Psoas muscle (tissue), 8 donors: ENCODE measurements around the gene ID4. TPM values are rescaled to one million over a fixed set of nuclear protein-coding genes. Genes with fewer than 3 reads are reported as not detected.

Source experiments
- ATAC-seq, 4 donors: fragments of 200-7000 bp; cut with Tn5 transposase; one replicate each; pipeline ENCODE4 v1.9.1; 2020; ENCODE audit warnings: moderate library complexity in 3 of 4, mild to moderate bottlenecking in 2 of 4
- DNase-seq, 2 donors: peaks; one replicate each; pipeline ENCODE4 v3.0.0-alpha.2; 2020
- H3K27ac ChIP-seq: fragments of 200-600 bp; one replicate; pipeline ENCODE4 v1.8.0; 2022
- H3K27me3 ChIP-seq, 3 donors: fragments of 200-600 bp in 1 of 3; one replicate each; pipeline versions ENCODE4 v1.6.1 to v1.8.0; 2013 to 2022; ENCODE audit warnings: low read length in 2 of 3, mild to moderate bottlenecking in 2 of 3, moderate library complexity in 1 of 3; ENCODE audit not compliant: insufficient read depth in 3 of 3
- H3K36me3 ChIP-seq, 2 donors: fragments of 200-600 bp in 1 of 2; one replicate each; pipeline versions ENCODE4 v1.6.1 to v1.8.0; 2013 to 2022; ENCODE audit warnings: low read depth in 1 of 2, mild to moderate bottlenecking in 1 of 2, moderate library complexity in 1 of 2; ENCODE audit not compliant: insufficient read depth in 1 of 2
- H3K4me1 ChIP-seq: fragments of 200-600 bp; one replicate; pipeline ENCODE4 v1.8.0; 2022
- H3K4me3 ChIP-seq: fragments of 200-600 bp; one replicate; pipeline ENCODE4 v1.8.0; 2022; ENCODE audit warnings: mild to moderate bottlenecking
- H3K9me3 ChIP-seq: fragments of 200-600 bp; one replicate; pipeline ENCODE4 v1.8.0; 2022
- CTCF ChIP-seq: fragments of 200-600 bp; IDR thresholded peaks from one replicate; pipeline ENCODE4 v1.8.0; 2022; ENCODE audit warnings: antibody characterized with exemption
- WGBS, 3 donors: extraction: QIAGEN DNeasy Blood & Tissue Kit; methylation state at CpG; one replicate each; pipeline versions ENCODE4 v1.1.6 to v1.1.7; 2013; 5-methylcytosine and 5-hydroxymethylcytosine counted together
- intact Hi-C, 2 donors: fragments of 100-400 bp; cut with DNase I; formaldehyde crosslinking; loops; one replicate each; pipeline versions ENCODE4 v1.11.0 to v1.14.2; 2022
- polyA plus RNA-seq, 3 donors: library from polyadenylated mRNA; stranded (reverse); fragments of 200-250 nt; gene quantifications; one replicate each; pipeline ENCODE4 v1.2.3, GENCODE V29; 2013
- total RNA-seq, 4 donors: library from RNA; stranded (reverse); fragmentation: NEBNext Ultra II Directional in 2 of 4; extraction: Animal tissue kit (Norgen Biotek cat#: 25700) in 2 of 4; gene quantifications; one replicate each; pipeline versions ENCODE4 v1.2.1 to v1.2.4, GENCODE V29; 2021 to 2023
- donor health status: healthy with polysubstance abuse.
- donor health status: DM: no; HTN: no; CAD: no; lungs with moderate emphysema.
- donor health status: Bipolar disorder and iron deficiency.
- donor health status: healthy.
- donor health status: DM: yes; HTN: yes; CAD: no.
- donor health status: DM: no; HTN: no; CAD: no.
- donor health status: DM: no; HTN: no; CAD: no.
- donor health status: DM: yes; HTN: yes; CAD: no.

The ID4 gene
- total and polyA plus RNA-seq, 7 donors: 0.61 to 3.1 (median 1.3) TPM

- no peak overlapping the region for H3K4me3 ChIP-seq
- peaks cover 0 to 25% (median 0%) of the 10 kb centered on the region in 3 donors for H3K27me3 ChIP-seq
- no peak for DNase-seq
- H3K4me1 ChIP-seq: no peaks in the 10 kb centered on the region
- intact Hi-C loops: no loop called here
- no peak overlapping the region for H3K27ac ChIP-seq
- no peak for ATAC-seq
- TF ChIP-seq CTCF: no peak
- no peaks in the 10 kb centered on the region for H3K36me3 ChIP-seq
- no peaks in the 10 kb centered on the region for H3K9me3 ChIP-seq
- WGBS, 3 donors: 90 to 92% (median 91%) methylated on average over 10 of the region's 10 CpGs
These were observed 8.3 kb downstream of the ID4 start for GRCh38 chr6:19845266-19846041.

DNA sequence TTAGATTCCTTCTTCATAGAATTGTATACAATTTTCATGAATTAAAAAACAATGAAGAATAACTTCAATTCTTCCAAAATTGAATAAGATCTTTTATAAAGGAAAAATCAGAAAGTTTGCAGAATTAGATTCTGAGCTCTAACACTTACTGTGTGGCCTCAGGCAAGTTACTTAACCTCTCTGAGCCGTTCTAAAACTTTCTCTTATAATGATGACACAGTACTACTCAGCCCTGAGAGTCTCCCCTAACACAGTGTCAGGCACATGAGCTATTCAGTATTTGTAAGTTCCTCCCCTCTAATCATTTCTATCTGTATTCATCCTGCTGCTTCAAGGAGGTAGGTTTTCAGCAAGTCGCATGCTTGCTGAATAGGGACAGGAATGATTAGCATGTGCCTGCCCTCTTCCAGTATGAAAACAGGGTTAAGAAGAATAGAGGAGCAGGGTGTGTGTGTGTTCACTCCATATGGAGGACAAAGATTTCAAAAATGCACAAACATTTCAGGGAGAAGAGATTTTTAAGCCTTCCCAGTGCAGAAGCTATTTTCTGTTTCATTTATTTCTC, 11.4 kb downstream of the ID4 start:
- H3K4me3 ChIP-seq: no peak overlapping the region

DNA sequence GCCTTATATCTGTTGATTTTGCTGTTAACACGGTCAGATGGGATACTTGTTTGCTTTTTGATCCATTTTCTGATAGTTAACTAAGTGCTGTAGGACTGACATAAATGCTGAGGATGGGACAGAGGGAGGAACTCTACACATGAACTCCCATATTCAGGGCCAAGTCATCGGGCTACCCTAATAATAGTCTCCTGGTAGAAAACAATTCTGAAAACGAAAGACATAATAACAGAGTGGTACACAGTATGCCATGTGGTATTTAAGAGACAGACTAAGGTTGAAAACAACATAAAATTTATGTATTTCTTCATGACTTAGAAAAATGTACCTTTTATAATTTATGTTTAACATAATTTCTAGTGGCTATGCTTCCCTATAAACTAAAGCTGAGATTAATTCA, 12.0 kb downstream of the ID4 start:
- intact Hi-C loops: no loop called here
- DNase-seq: no peak
- H3K27ac ChIP-seq: no peak overlapping the region
- no peak overlapping the region for H3K4me3 ChIP-seq
- no peaks in the 10 kb centered on the region for H3K4me1 ChIP-seq
- H3K9me3 ChIP-seq: no peaks in the 10 kb centered on the region
- H3K36me3 ChIP-seq: no peaks in the 10 kb centered on the region
- peaks cover 0 to 7% (median 0%) of the 10 kb centered on the region in 3 donors for H3K27me3 ChIP-seq
- ATAC-seq: no peak
- 62 to 80% (median 67%) methylated on average over 3 of the region's 3 CpGs for WGBS, 3 donors
- no peak for TF ChIP-seq CTCF

More for the DNA sequence above, 11.4 kb downstream of the ID4 start:
- WGBS, 3 donors: 84 to 90% (median 89%) methylated on average over 2 of the region's 2 CpGs
- no peaks in the 10 kb centered on the region for H3K9me3 ChIP-seq
- no peaks in the 10 kb centered on the region for H3K36me3 ChIP-seq
- H3K4me1 ChIP-seq: no peaks in the 10 kb centered on the region
- DNase-seq (no peak), ATAC-seq (no peak)
- no peak overlapping the region for H3K27ac ChIP-seq
- intact Hi-C loops: no loop called here
- H3K27me3 ChIP-seq: peaks cover 0 to 9% (median 0%) of the 10 kb centered on the region in 3 donors
- TF ChIP-seq CTCF: no peak

DNA sequence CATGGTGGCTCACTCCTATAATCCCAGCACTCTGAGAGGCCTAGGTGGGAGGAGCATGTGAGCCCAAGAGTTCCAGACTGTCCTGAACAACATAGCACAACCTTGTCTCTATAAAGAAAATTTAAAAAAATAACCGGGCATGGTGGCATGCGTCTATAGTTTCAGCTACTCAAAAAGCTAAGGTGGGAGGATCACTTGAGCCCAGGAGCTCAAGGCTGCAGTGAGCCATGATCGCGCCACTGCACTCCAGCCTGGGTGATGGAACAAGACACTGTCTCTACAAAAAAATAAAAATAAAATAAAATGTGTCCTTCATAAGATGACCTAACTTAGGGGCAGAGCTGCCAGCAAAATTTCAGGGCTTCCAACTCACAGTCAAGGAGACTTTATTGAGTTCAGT, 12.6 kb downstream of the ID4 start:
- H3K9me3 ChIP-seq: no peaks in the 10 kb centered on the region
- intact Hi-C loops: loop anchor here in 1 of 2 donors (5.0 to 10.0 kb wide), 3 partner anchors 37 to 1255 kb away; no protein-coding TSS in a partner anchor
- no peak for TF ChIP-seq CTCF
- H3K36me3 ChIP-seq: no peaks in the 10 kb centered on the region
- DNase-seq (no peak), ATAC-seq (no peak)
- WGBS, 3 donors: 75 to 84% (median 77%) methylated on average over 4 of the region's 4 CpGs
- H3K27me3 ChIP-seq: peaks cover 0 to 2% (median 0%) of the 10 kb centered on the region in 3 donors
- no peak overlapping the region for H3K4me3 ChIP-seq
- H3K27ac ChIP-seq: no peak overlapping the region
- no peaks in the 10 kb centered on the region for H3K4me1 ChIP-seq
